HT1080 (cell line): Measurements from ENCODE around the gene ZNF117. TPM values are rescaled to one million over a fixed set of nuclear protein-coding genes. Genes with fewer than 3 reads are reported as not detected.
"Not testable (repeated sequence)": the region's sequence is repeated elsewhere in the genome, so short reads cannot be mapped to it uniquely, and the experiment has no call there.

Source experiments
- DNase-seq: peaks from one replicate; pipeline ENCODE4 v3.0.0-alpha.2; 2015; ENCODE audit warnings: low read depth
- total RNA-seq: library from RNA; depleted of rRNA; stranded (reverse); fragments of >200 nt; shearing (Covaris generic); gene quantifications from 2 replicates; pipeline ENCODE4 v1.2.3, GENCODE V29; 2014

ZNF117 gene
- total RNA-seq, 1 experiment from 2014 or later: 0.08 TPM

GRCh38 chr7:64997164-64997908 lies 6.5 kb upstream of the ZNF117 start:
- DNase-seq: no peak

- no peak for DNase-seq
Observed at GRCh38 chr7:64996305-64996704, 5.5 kb upstream of the ZNF117 start.

GRCh38 chr7:64993901-64994300 lies 3.1 kb upstream of the ZNF117 start:
- no peak for DNase-seq

- no peak for DNase-seq
Observed at GRCh38 chr7:64992971-64993370, 2.1 kb upstream of the ZNF117 start.

- no peak for DNase-seq
Observed at GRCh38 chr7:64990216-64990615, 620 bp downstream of the ZNF117 start.

GRCh38 chr7:64978497-64979203 lies 12.2 kb downstream of the ZNF117 start:
- DNase-seq: no peak

- DNase-seq: no peak
Observed at GRCh38 chr7:64965594-64965993, 25.2 kb downstream of the ZNF117 start.

- no peak for DNase-seq
Observed at GRCh38 chr7:64959072-64959747, 31.6 kb downstream of the ZNF117 start.

- peak; percentile 15 for DNase-seq
Observed at GRCh38 chr7:64951250-64951848, 39.5 kb downstream of the ZNF117 start.

- DNase-seq: not testable (repeated sequence)
Observed at GRCh38 chr7:64950673-64951072, 40.2 kb downstream of the ZNF117 start.

GRCh38 chr7:64948774-64949173 lies 42.1 kb downstream of the ZNF117 start:
- DNase-seq: not testable (repeated sequence)

- no peak for DNase-seq
Observed at GRCh38 chr7:64947252-64948000, 43.4 kb downstream of the ZNF117 start.

- no peak for DNase-seq
Observed at GRCh38 chr7:64946772-64947171, 44.1 kb downstream of the ZNF117 start.

GRCh38 chr7:64945503-64946175 lies 45.2 kb downstream of the ZNF117 start:
- no peak for DNase-seq

- DNase-seq: not testable (repeated sequence)
Observed at GRCh38 chr7:64944667-64945502, 46.0 kb downstream of the ZNF117 start.

GRCh38 chr7:64940021-64940420 lies 50.8 kb downstream of the ZNF117 start:
- not testable (repeated sequence) for DNase-seq

GRCh38 chr7:64938540-64938939 lies 52.3 kb downstream of the ZNF117 start:
- no peak for DNase-seq

- DNase-seq: no peak
Observed at GRCh38 chr7:64934478-64934877, 56.4 kb downstream of the ZNF117 start.
